Smooth muscle cell (in vitro differentiated cells): ENCODE measurements around the gene PRRX2. TPM values are rescaled to one million over a fixed set of nuclear protein-coding genes. Genes with fewer than 3 reads are reported as not detected.

Experiments
- DNase-seq: peaks from one replicate; lab custom pipeline; 2025; ENCODE audit not compliant: unreplicated experiment; lab: John Stamatoyannopoulos, UW
- H2AFZ ChIP-seq: fragments of 200-600 bp; sonication (generic); 2 replicates; pipeline ENCODE4 v1.6.0; 2016; ENCODE audit warnings: antibody characterized with exemption, low read depth, mild to moderate bottlenecking
- H3F3A ChIP-seq: fragments of 200-600 bp; sonication (generic); 2 replicates; pipeline ENCODE4 v1.6.0; 2017; ENCODE audit warnings: antibody characterized with exemption, low read depth
- H3K27ac ChIP-seq: fragments of 200-600 bp; sonication (generic); 2 replicates; pipeline ENCODE4 v1.5.1; 2016; ENCODE audit warnings: low read depth, mild to moderate bottlenecking
- H3K27me3 ChIP-seq: fragments of 200-600 bp; sonication (generic); 2 replicates; pipeline ENCODE4 v1.6.1; 2016; ENCODE audit warnings: low read depth, mild to moderate bottlenecking
- H3K36me3 ChIP-seq: fragments of 200-600 bp; sonication (generic); 2 replicates; pipeline ENCODE4 v1.5.1; 2016; ENCODE audit warnings: low read depth
- H3K4me1 ChIP-seq: fragments of 200-600 bp; sonication (generic); 2 replicates; pipeline ENCODE4 v1.5.1; 2016; ENCODE audit warnings: low read depth
- H3K4me2 ChIP-seq: fragments of 200-600 bp; sonication (generic); 2 replicates; pipeline ENCODE4 v1.6.0; 2016; ENCODE audit warnings: mild to moderate bottlenecking
- H3K4me3 ChIP-seq: fragments of 200-600 bp; sonication (generic); 2 replicates; pipeline ENCODE4 v1.5.1; 2016; ENCODE audit warnings: mild to moderate bottlenecking
- H3K79me2 ChIP-seq: fragments of 200-600 bp; sonication (generic); 2 replicates; pipeline ENCODE4 v1.6.0; 2016; ENCODE audit warnings: low read depth, mild to moderate bottlenecking
- H3K9ac ChIP-seq: fragments of 200-600 bp; sonication (generic); 2 replicates; pipeline ENCODE4 v1.6.0; 2016; ENCODE audit warnings: low read depth
- H3K9me3 ChIP-seq: fragments of 200-600 bp; sonication (generic); replicated peaks from 2 replicates; pipeline ENCODE4 v1.5.1; 2016; ENCODE audit warnings: low read depth
- H4K20me1 ChIP-seq: fragments of 200-600 bp; sonication (generic); 2 replicates; pipeline ENCODE4 v1.6.0; 2016; ENCODE audit warnings: low read depth
- WGBS: methylation state at CpG from one replicate; pipeline ENCODE4 v1.1.7; 2016; ENCODE audit warnings: low lambda C conversion rate; 5-methylcytosine and 5-hydroxymethylcytosine counted together
- polyA plus RNA-seq: library from polyadenylated mRNA; unstranded; fragments of >200 nt; fragmentation: Nextera tagmentation; extraction: Ambion mirVana; gene quantifications from 2 replicates; pipeline ENCODE4 v1.2.1, GENCODE V29; 2016
- total RNA-seq: library from RNA; depleted of rRNA; stranded (reverse); fragments of >200 nt; gene quantifications from 2 replicates; pipeline ENCODE4 v1.2.3, GENCODE V29; 2014
- TF ChIP-seq, protein P1 (sequence below): fragments of 200-600 bp; sonication (generic); IDR thresholded peaks from 2 replicates; pipeline ENCODE4 v1.5.1; 2017; ENCODE audit warnings: borderline replicate concordance, mild to moderate bottlenecking, antibody characterized with exemption; ENCODE audit not compliant: insufficient read depth, poor library complexity, severe bottlenecking

The PRRX2 gene
- total and polyA plus RNA-seq, 2 experiments from 2014 or later: 87.7 to 234 TPM

DNA sequence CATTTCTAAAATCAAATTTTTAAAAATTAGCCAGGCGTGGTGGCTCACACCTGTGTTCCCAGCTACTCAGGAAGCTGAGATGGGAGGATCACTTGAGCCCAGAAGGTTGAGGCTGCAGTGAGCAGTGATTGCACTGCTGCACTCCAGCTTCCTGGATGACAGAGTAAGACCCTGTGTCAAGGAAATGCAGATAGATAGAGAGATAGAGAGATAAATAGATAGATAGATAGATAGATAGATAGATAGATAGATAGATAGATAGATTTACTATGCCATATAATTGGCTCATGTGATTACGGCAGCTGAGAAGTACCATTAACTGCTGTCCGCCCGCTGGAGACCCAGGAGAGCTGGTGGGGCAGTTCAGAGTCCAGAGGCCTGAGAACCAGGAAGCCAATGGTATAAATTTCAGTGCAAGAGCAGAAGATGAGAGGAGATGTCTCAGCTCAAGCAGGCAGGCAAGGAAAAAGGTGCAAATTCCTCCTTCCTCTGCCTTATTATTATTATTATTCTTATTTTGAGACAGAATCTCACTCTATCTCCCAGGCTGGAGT, 100.4 kb downstream of the PRRX2 start:
- H3K9ac ChIP-seq: no peak overlapping the region
- no peaks in the 10 kb centered on the region for H4K20me1 ChIP-seq
- no peak overlapping the region for H2AFZ ChIP-seq
- peaks cover 6% of the 10 kb centered on the region for H3K4me1 ChIP-seq
- no peaks in the 10 kb centered on the region for H3K79me2 ChIP-seq
- no peaks in the 10 kb centered on the region for H3K36me3 ChIP-seq
- TF ChIP-seq, protein P1, sequence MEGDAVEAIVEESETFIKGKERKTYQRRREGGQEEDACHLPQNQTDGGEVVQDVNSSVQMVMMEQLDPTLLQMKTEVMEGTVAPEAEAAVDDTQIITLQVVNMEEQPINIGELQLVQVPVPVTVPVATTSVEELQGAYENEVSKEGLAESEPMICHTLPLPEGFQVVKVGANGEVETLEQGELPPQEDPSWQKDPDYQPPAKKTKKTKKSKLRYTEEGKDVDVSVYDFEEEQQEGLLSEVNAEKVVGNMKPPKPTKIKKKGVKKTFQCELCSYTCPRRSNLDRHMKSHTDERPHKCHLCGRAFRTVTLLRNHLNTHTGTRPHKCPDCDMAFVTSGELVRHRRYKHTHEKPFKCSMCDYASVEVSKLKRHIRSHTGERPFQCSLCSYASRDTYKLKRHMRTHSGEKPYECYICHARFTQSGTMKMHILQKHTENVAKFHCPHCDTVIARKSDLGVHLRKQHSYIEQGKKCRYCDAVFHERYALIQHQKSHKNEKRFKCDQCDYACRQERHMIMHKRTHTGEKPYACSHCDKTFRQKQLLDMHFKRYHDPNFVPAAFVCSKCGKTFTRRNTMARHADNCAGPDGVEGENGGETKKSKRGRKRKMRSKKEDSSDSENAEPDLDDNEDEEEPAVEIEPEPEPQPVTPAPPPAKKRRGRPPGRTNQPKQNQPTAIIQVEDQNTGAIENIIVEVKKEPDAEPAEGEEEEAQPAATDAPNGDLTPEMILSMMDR: no peak
- H3K4me2 ChIP-seq: no peak overlapping the region
- WGBS: 93% methylated on average over 4 of the region's 4 CpGs
- DNase-seq: no peak
- H3F3A ChIP-seq: peaks cover 23% of the 10 kb centered on the region
- H3K9me3 ChIP-seq: no peaks in the 10 kb centered on the region
- no peak overlapping the region for H3K27ac ChIP-seq
- no peak overlapping the region for H3K4me3 ChIP-seq
- H3K27me3 ChIP-seq: no peaks in the 10 kb centered on the region

DNA sequence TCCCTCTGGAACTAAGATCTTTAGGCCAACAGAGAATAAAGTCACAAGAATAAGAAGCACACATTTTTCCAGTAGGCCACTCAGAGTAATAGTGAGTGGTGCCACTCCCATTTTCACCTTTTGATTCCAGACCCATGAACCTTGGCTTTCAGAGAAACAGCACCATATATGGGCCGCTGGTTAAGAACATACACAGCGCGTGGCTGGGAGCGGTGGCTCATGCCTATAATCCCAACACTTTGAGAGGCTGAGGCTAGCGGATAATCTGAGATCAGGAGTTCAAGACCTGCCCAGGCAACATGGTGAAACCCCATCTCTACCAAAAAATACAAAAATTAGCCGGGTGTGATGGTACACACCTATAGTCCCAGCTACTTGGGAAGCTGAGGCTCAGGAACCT, 103.0 kb downstream of the PRRX2 start:
- no peaks in the 10 kb centered on the region for H3K36me3 ChIP-seq
- H3K4me1 ChIP-seq: no peaks in the 10 kb centered on the region
- no peak overlapping the region for H2AFZ ChIP-seq
- no peaks in the 10 kb centered on the region for H4K20me1 ChIP-seq
- 97% methylated on average over 6 of the region's 6 CpGs for WGBS
- no peak overlapping the region for H3K27ac ChIP-seq
- no peak overlapping the region for H3K9ac ChIP-seq
- no peak overlapping the region for H3K4me3 ChIP-seq
- H3K9me3 ChIP-seq: no peaks in the 10 kb centered on the region
- TF ChIP-seq, protein P1: no peak
- H3K4me2 ChIP-seq: no peak overlapping the region
- H3F3A ChIP-seq: peaks cover 3% of the 10 kb centered on the region
- H3K79me2 ChIP-seq: no peaks in the 10 kb centered on the region
- DNase-seq: no peak
- H3K27me3 ChIP-seq: no peaks in the 10 kb centered on the region

DNA sequence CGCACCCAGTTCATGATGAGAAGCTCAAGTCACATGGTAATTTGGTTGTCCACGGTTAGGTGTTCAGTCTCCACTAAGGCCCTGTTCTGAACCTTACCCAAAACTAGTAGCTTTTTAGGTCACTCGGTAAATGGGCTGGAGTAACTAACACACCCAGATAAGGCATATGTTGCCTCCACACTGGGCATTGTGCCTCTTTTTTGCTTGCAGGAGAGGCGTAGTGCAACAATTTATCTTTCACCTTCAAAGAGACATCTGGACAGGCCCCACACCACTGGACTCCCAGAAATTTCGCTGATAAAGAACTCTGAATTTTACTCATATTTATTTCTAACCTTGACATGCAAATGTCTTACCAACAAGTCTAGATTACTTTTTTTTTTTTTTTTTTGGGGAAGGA, 104.2 kb downstream of the PRRX2 start:
- Histone ChIP-seq H2AFZ (no peak overlapping the region), H3K9me3 (no peaks in the 10 kb centered on the region), H3K36me3 (no peaks in the 10 kb centered on the region), H3K27me3 (no peaks in the 10 kb centered on the region), H3K79me2 (no peaks in the 10 kb centered on the region), H3F3A (no peaks in the 10 kb centered on the region), H3K27ac (no peak overlapping the region), H4K20me1 (no peaks in the 10 kb centered on the region), H3K9ac (no peak overlapping the region), H3K4me2 (no peak overlapping the region), H3K4me3 (no peak overlapping the region), H3K4me1 (no peaks in the 10 kb centered on the region)
- DNase-seq: no peak
- 91% methylated on average over 5 of the region's 5 CpGs for WGBS
- TF ChIP-seq, protein P1: no peak

DNA sequence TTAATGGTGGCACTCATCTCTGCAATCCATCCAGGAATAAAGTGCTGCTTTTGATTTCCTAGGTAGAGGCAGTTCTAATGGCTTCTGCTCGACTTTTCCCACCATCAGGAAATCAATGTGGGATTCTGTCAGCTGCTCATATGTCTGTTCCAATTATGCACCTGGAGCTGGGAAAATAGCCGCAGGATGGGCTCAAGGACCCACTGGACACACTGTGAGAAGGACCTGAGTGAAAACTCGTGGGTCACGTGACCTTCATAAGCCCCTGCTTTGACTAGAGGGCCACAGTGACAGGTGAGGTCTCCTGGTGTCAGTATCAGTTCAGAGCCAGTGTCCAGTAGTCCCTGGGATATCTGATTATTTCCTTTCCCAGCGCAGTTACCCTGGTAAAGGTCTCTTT, 105.3 kb downstream of the PRRX2 start:
- Histone ChIP-seq H3K4me1 (no peaks in the 10 kb centered on the region), H3K36me3 (no peaks in the 10 kb centered on the region), H3K4me2 (no peak overlapping the region), H3K79me2 (no peaks in the 10 kb centered on the region), H4K20me1 (no peaks in the 10 kb centered on the region), H3K4me3 (no peak overlapping the region), H2AFZ (no peak overlapping the region), H3K27me3 (no peaks in the 10 kb centered on the region), H3F3A (no peaks in the 10 kb centered on the region), H3K27ac (no peak overlapping the region), H3K9ac (no peak overlapping the region), H3K9me3 (no peaks in the 10 kb centered on the region)
- no peak for DNase-seq
- WGBS: 97% methylated on average over 5 of the region's 5 CpGs
- TF ChIP-seq, protein P1: no peak
